GM23338 (cell line): Measurements from ENCODE around the gene ROBO1. TPM values are rescaled to one million over a fixed set of nuclear protein-coding genes. Genes with fewer than 3 reads are reported as not detected.

Experiments used
- ATAC-seq: fragments of 200-7000 bp; cut with Tn5 transposase; 3 replicates; pipeline ENCODE4 v1.9.1; 2020
- DNase-seq: peaks from one replicate; pipeline ENCODE4 v3.0.0-alpha.2; 2015; ENCODE audit warnings: low spot score
- H2AFZ ChIP-seq: fragments of 200-600 bp; sonication (generic); 2 replicates; pipeline ENCODE4 v1.8.0; 2016; ENCODE audit warnings: antibody characterized with exemption, mild to moderate bottlenecking, moderate library complexity
- H3F3A ChIP-seq: fragments of 200-600 bp; sonication (generic); replicated peaks from 2 replicates; pipeline ENCODE4 v1.8.0; 2017; ENCODE audit warnings: antibody characterized with exemption, mixed run types, low read depth
- H3K27ac ChIP-seq: fragments of 200-600 bp; sonication (generic); 2 replicates; pipeline ENCODE4 v1.6.1; 2016; ENCODE audit warnings: low read depth
- H3K27me3 ChIP-seq: fragments of 200-600 bp; sonication (generic); 2 replicates; pipeline ENCODE4 v1.8.0; 2016; ENCODE audit warnings: mild to moderate bottlenecking, mixed run types, moderate library complexity; ENCODE audit not compliant: insufficient read depth
- H3K36me3 ChIP-seq: fragments of 200-600 bp; sonication (generic); 2 replicates; pipeline ENCODE4 v1.8.0; 2016; ENCODE audit warnings: mild to moderate bottlenecking; ENCODE audit not compliant: insufficient read depth
- H3K4me1 ChIP-seq: fragments of 200-600 bp; sonication (generic); 2 replicates; pipeline ENCODE4 v1.8.0; 2016; ENCODE audit warnings: mild to moderate bottlenecking, moderate library complexity; ENCODE audit not compliant: insufficient read depth
- H3K4me2 ChIP-seq: fragments of 200-600 bp; sonication (generic); 2 replicates; pipeline ENCODE4 v1.7.1; 2017; ENCODE audit warnings: mixed run types
- H3K4me3 ChIP-seq: fragments of 200-600 bp; sonication (generic); 2 replicates; pipeline ENCODE4 v1.6.1; 2016; ENCODE audit warnings: mixed run types
- H3K79me2 ChIP-seq: fragments of 200-600 bp; sonication (generic); replicated peaks from 2 replicates; pipeline ENCODE4 v1.8.0; 2017; ENCODE audit warnings: mild to moderate bottlenecking; ENCODE audit not compliant: insufficient read depth
- H3K9me2 ChIP-seq: fragments of 200-600 bp; sonication (generic); 2 replicates; pipeline ENCODE4 v1.8.0; 2017; ENCODE audit not compliant: insufficient read depth
- H4K20me1 ChIP-seq: fragments of 200-600 bp; sonication (generic); replicated peaks from 2 replicates; pipeline ENCODE4 v1.8.0; 2017; ENCODE audit warnings: mild to moderate bottlenecking; ENCODE audit not compliant: insufficient read depth
- H3K27ac Mint-ChIP-seq: 2 replicates; pipeline ENCODE4 v1.8.0; 2020; ENCODE audit warnings: inconsistent platforms, mild to moderate bottlenecking, moderate library complexity, mixed read lengths
- H3K27me3 Mint-ChIP-seq: 3 replicates; pipeline ENCODE4 v1.8.0; 2022; ENCODE audit warnings: low read depth, mild to moderate bottlenecking, moderate library complexity, mixed read lengths, inconsistent platforms; ENCODE audit not compliant: insufficient read depth, poor library complexity
- H3K36me3 Mint-ChIP-seq: 3 replicates; pipeline ENCODE4 v1.8.0; 2021; ENCODE audit warnings: low read depth, mild to moderate bottlenecking, inconsistent platforms, moderate library complexity, mixed read lengths
- H3K4me1 Mint-ChIP-seq: 3 replicates; pipeline ENCODE4 v1.8.0; 2020; ENCODE audit warnings: mild to moderate bottlenecking, inconsistent platforms, mixed read lengths
- H3K4me3 Mint-ChIP-seq: 3 replicates; pipeline ENCODE4 v1.8.0; 2021; ENCODE audit warnings: moderate library complexity, mild to moderate bottlenecking, inconsistent platforms, mixed read lengths
- H3K9me3 Mint-ChIP-seq: 3 replicates; pipeline ENCODE4 v1.8.0; 2020; ENCODE audit warnings: moderate library complexity, mild to moderate bottlenecking, inconsistent platforms, mixed read lengths
- CREB1 ChIP-seq: fragments of 250-450 bp; sonication (Bioruptor Pico); IDR thresholded peaks from 2 replicates; pipeline ENCODE4 v1.5.0; 2020; ENCODE audit warnings: low read depth, mild to moderate bottlenecking, moderate library complexity
- EZH2 ChIP-seq: fragments of 200-600 bp; sonication (generic); IDR thresholded peaks from one replicate; pipeline ENCODE4 v1.8.0; 2017; ENCODE audit warnings: antibody characterized with exemption, mild to moderate bottlenecking, low read depth; ENCODE audit not compliant: unreplicated experiment
- EZH2phosphoT487 ChIP-seq: fragments of 200-600 bp; sonication (generic); IDR thresholded peaks from one replicate; pipeline ENCODE4 v1.8.1; 2018; ENCODE audit warnings: antibody characterized with exemption; ENCODE audit not compliant: unreplicated experiment
- JUNB ChIP-seq: IDR thresholded peaks from one replicate; pipeline ENCODE4 v1.6.1; 2016; ENCODE audit warnings: antibody characterized with exemption; ENCODE audit not compliant: unreplicated experiment
- NANOG ChIP-seq: IDR thresholded peaks from 2 replicates; pipeline ENCODE4 v1.6.1; 2016; ENCODE audit warnings: antibody characterized with exemption, borderline replicate concordance
- POLR2AphosphoS5 ChIP-seq: IDR thresholded peaks from 2 replicates; pipeline ENCODE4 v1.6.1; 2016; ENCODE audit warnings: antibody characterized with exemption, low read depth
- STAT1 ChIP-seq: IDR thresholded peaks from one replicate; pipeline ENCODE4 v1.6.1; 2016; ENCODE audit warnings: antibody characterized with exemption; ENCODE audit not compliant: unreplicated experiment
- ZNF114 ChIP-seq: fragments of 250-450 bp; sonication (Bioruptor Pico); IDR thresholded peaks from 2 replicates; pipeline ENCODE4 v1.5.0; 2020; ENCODE audit warnings: mild to moderate bottlenecking, moderate library complexity
- ZNF331 ChIP-seq: fragments of 250-450 bp; sonication (Bioruptor Pico); IDR thresholded peaks from 2 replicates; pipeline ENCODE4 v1.5.0; 2020; ENCODE audit warnings: low read depth, mild to moderate bottlenecking, moderate library complexity
- ZNF462 ChIP-seq: fragments of 250-450 bp; sonication (Bioruptor Pico); IDR thresholded peaks from 2 replicates; pipeline ENCODE4 v1.5.0; 2020; ENCODE audit warnings: mild to moderate bottlenecking, moderate library complexity
- polyA plus RNA-seq: library from polyadenylated mRNA; unstranded; fragments of >200 nt; fragmentation: Nextera tagmentation; extraction: Ambion mirVana; gene quantifications from 2 replicates; pipeline ENCODE4 v1.2.1, GENCODE V29; 2016
- total RNA-seq: library from RNA; depleted of rRNA; stranded (reverse); fragments of >200 nt; shearing (Covaris generic); gene quantifications from 2 replicates; pipeline ENCODE4 v1.2.3, GENCODE V29; 2014
- TF ChIP-seq, protein P1 (sequence below): IDR thresholded peaks from 2 replicates; pipeline ENCODE4 v1.6.1; 2016; ENCODE audit warnings: antibody characterized with exemption
- TF ChIP-seq, protein P2 (sequence below), 2 experiments: fragments of 200-600 bp in 1 of 2; sonication (generic) in 1 of 2; conservative IDR thresholded peaks; 2 replicates each; pipeline versions ENCODE4 v1.5.1 to v1.6.1; 2016 to 2017; ENCODE audit warnings: antibody characterized with exemption in 2 of 2, low read depth in 2 of 2, mild to moderate bottlenecking in 2 of 2, moderate library complexity in 1 of 2
- TF ChIP-seq, protein P3 (sequence below): IDR thresholded peaks from one replicate; pipeline ENCODE4 v1.6.1; 2018; ENCODE audit warnings: antibody characterized with exemption; ENCODE audit not compliant: unreplicated experiment

The ROBO1 gene
- total and polyA plus RNA-seq, 2 experiments from 2014 or later, result 19.2 to 78.3 TPM

GRCh38 chr3:79183496-79183895 lies 584.3 kb downstream of the ROBO1 start:
- no peak overlapping the region for H3K27ac ChIP-seq
- H3K9me2 ChIP-seq, result no peaks in the 10 kb centered on the region
- H4K20me1 ChIP-seq, result no peaks in the 10 kb centered on the region
- H3K27ac Mint-ChIP-seq, result no peak overlapping the region; the same call in 1 of the 2 replicates
- H3K79me2 ChIP-seq, result no peaks in the 10 kb centered on the region
- no peaks in the 10 kb centered on the region for H3K36me3 Mint-ChIP-seq
- H3K27me3 Mint-ChIP-seq, result no peaks in the 10 kb centered on the region
- H3K9me3 Mint-ChIP-seq, result no peaks in the 10 kb centered on the region
- TF ChIP-seq EZH2phosphoT487, result no peak
- TF ChIP-seq ZNF114, result no peak
- TF ChIP-seq NANOG, result no peak
- TF ChIP-seq, protein P1, sequence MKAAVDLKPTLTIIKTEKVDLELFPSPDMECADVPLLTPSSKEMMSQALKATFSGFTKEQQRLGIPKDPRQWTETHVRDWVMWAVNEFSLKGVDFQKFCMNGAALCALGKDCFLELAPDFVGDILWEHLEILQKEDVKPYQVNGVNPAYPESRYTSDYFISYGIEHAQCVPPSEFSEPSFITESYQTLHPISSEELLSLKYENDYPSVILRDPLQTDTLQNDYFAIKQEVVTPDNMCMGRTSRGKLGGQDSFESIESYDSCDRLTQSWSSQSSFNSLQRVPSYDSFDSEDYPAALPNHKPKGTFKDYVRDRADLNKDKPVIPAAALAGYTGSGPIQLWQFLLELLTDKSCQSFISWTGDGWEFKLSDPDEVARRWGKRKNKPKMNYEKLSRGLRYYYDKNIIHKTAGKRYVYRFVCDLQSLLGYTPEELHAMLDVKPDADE, result no peak
- TF ChIP-seq EZH2, result no peak
- TF ChIP-seq, protein P2, sequence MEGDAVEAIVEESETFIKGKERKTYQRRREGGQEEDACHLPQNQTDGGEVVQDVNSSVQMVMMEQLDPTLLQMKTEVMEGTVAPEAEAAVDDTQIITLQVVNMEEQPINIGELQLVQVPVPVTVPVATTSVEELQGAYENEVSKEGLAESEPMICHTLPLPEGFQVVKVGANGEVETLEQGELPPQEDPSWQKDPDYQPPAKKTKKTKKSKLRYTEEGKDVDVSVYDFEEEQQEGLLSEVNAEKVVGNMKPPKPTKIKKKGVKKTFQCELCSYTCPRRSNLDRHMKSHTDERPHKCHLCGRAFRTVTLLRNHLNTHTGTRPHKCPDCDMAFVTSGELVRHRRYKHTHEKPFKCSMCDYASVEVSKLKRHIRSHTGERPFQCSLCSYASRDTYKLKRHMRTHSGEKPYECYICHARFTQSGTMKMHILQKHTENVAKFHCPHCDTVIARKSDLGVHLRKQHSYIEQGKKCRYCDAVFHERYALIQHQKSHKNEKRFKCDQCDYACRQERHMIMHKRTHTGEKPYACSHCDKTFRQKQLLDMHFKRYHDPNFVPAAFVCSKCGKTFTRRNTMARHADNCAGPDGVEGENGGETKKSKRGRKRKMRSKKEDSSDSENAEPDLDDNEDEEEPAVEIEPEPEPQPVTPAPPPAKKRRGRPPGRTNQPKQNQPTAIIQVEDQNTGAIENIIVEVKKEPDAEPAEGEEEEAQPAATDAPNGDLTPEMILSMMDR (conservative IDR thresholded peaks at IDR 0.05; ENCODE audit: low read depth in 2 of 2), result no peak
- TF ChIP-seq ZNF462 (CRISPR knock-in tag), result no peak
- TF ChIP-seq JUNB, result no peak
- no peak for TF ChIP-seq POLR2AphosphoS5
- TF ChIP-seq, protein P3, sequence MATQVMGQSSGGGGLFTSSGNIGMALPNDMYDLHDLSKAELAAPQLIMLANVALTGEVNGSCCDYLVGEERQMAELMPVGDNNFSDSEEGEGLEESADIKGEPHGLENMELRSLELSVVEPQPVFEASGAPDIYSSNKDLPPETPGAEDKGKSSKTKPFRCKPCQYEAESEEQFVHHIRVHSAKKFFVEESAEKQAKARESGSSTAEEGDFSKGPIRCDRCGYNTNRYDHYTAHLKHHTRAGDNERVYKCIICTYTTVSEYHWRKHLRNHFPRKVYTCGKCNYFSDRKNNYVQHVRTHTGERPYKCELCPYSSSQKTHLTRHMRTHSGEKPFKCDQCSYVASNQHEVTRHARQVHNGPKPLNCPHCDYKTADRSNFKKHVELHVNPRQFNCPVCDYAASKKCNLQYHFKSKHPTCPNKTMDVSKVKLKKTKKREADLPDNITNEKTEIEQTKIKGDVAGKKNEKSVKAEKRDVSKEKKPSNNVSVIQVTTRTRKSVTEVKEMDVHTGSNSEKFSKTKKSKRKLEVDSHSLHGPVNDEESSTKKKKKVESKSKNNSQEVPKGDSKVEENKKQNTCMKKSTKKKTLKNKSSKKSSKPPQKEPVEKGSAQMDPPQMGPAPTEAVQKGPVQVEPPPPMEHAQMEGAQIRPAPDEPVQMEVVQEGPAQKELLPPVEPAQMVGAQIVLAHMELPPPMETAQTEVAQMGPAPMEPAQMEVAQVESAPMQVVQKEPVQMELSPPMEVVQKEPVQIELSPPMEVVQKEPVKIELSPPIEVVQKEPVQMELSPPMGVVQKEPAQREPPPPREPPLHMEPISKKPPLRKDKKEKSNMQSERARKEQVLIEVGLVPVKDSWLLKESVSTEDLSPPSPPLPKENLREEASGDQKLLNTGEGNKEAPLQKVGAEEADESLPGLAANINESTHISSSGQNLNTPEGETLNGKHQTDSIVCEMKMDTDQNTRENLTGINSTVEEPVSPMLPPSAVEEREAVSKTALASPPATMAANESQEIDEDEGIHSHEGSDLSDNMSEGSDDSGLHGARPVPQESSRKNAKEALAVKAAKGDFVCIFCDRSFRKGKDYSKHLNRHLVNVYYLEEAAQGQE, result no peak
- no peak for TF ChIP-seq ZNF331 (CRISPR knock-in tag)
- TF ChIP-seq CREB1, result no peak
- no peak for TF ChIP-seq STAT1
- no peaks in the 10 kb centered on the region for H3F3A ChIP-seq
- H3K4me1 ChIP-seq, result peaks cover 8% of the 10 kb centered on the region
- no peaks in the 10 kb centered on the region for H3K36me3 ChIP-seq
- DNase-seq (no peak), ATAC-seq (no peak)
- no peak overlapping the region for H3K4me3 ChIP-seq
- no peaks in the 10 kb centered on the region for H3K27me3 ChIP-seq
- H3K4me1 Mint-ChIP-seq, result peaks cover 7% of the 10 kb centered on the region; the same call in 2 of the 3 replicates
- H3K4me2 ChIP-seq, result no peak overlapping the region
- no peak overlapping the region for H3K4me3 Mint-ChIP-seq
- H2AFZ ChIP-seq, result peak overlapping the region; percentile 70; the same call in 1 of the 2 replicates
